Measurements from ENCODE around the gene HPS4.

DNA sequence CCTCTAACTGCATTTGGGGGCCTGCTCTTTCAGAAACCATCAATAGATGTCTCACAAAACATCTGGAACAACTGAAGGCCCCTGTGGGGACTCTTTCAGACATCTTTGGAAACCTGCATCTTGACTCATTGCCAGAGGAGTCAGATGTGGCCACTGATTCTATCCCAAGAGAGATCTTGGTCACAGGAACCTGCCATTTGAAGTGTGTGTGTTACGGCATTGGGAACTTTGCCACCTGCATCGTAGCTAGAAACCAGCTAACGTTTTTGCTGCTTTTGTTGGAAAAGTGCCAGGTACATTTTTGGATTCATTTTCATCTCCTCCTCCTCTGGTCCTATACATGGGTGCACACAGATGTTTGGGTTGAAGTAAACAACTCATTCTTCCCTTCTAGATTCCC is 4.4 kb upstream of the HPS4 start:
- TF ChIP-seq EZH2 (IDR thresholded peaks at IDR 0.05; ENCODE audit: insufficient read depth, poor library complexity, severe bottlenecking) (no peak), EZH2phosphoT487 (IDR thresholded peaks at IDR 0.05; ENCODE audit: insufficient read depth, low read depth) (no peak)
